A549 (cell line): ENCODE measurements around the gene RASSF6. TPM values are rescaled to one million over a fixed set of nuclear protein-coding genes. Genes with fewer than 3 reads are reported as not detected.
A peak's percentile ranks its signal among the peaks of the same experiment; 100 is the strongest.

Source experiments
- ATAC-seq, 2 experiments: fragments of 200-7000 bp in 1 of 2; fragments of >200 bp in 1 of 2; cut with Nextera tagmentation in 1 of 2; cut with Tn5 transposase in 1 of 2; 3 replicates each; pipeline versions ENCODE4 v1.8.0 to v1.9.1; 2018 to 2020; ENCODE audit warnings: mild to moderate bottlenecking in 1 of 2, moderate library complexity in 1 of 2
- CTCF ChIA-PET: fragments of 300-600 bp; sonication (Branson Sonifier 250); formaldehyde crosslinking; extraction: SDS; loops from one replicate; lab custom pipeline; 2021; ENCODE audit warnings: antibody characterized with exemption, inconsistent platforms; lab: Yijun Ruan, JAX
- POLR2A ChIA-PET: fragments of 350-600 bp; formaldehyde crosslinking; extraction: SDS; loops from one replicate; lab custom pipeline; 2021; ENCODE audit warnings: antibody characterized with exemption, inconsistent platforms; lab: Yijun Ruan, JAX
- DNase-seq, 2 experiments: peaks; one replicate each; pipeline versions ENCODE4 v3.0.0 to v3.0.0-alpha.2; 2011 to 2016; ENCODE audit warnings: low read depth in 1 of 2, low spot score in 1 of 2
- FAIRE-seq: peaks from 2 replicates; lab custom pipeline; 2011; peaks lifted over from hg19 to GRCh38; lab: Jason Lieb, UNC
- H3K27ac ChIP-seq, 2 experiments: fragments of >200 bp; sonication (Bioruptor Twin); formaldehyde crosslinking; 3 replicates each; pipeline ENCODE4 v1.5.1; 2016 to 2017
- H3K4me1 ChIP-seq: fragments of >200 bp; sonication (Bioruptor Twin); formaldehyde crosslinking; 3 replicates; pipeline ENCODE4 v1.6.1; 2016
- H3K4me2 ChIP-seq: fragments of >200 bp; sonication (Bioruptor Twin); formaldehyde crosslinking; 3 replicates; pipeline ENCODE4 v1.6.1; 2016
- H3K4me3 ChIP-seq: fragments of >200 bp; sonication (Bioruptor Twin); formaldehyde crosslinking; 3 replicates; pipeline ENCODE4 v1.5.1; 2016
- H3K9me3 ChIP-seq: fragments of >200 bp; sonication (Bioruptor Twin); formaldehyde crosslinking; 3 replicates; pipeline ENCODE4 v1.6.1; 2016
- ATOH8 ChIP-seq: fragments of 250-450 bp; sonication (Bioruptor Pico); IDR thresholded peaks from 2 replicates; pipeline ENCODE4 v1.5.0; 2020; ENCODE audit warnings: low read depth, mild to moderate bottlenecking, moderate library complexity
- EHF ChIP-seq: fragments of 250-450 bp; sonication (Bioruptor Pico); IDR thresholded peaks from 2 replicates; pipeline ENCODE4 v1.5.0; 2020; ENCODE audit warnings: mild to moderate bottlenecking
- EP300 ChIP-seq, 2 experiments: fragments of >200 bp; sonication (Bioruptor Twin); formaldehyde crosslinking; IDR thresholded peaks; 2 replicates in 1 of 2; 3 replicates in 1 of 2; pipeline ENCODE4 v1.6.1; 2016 to 2017
- HOXA7 ChIP-seq: fragments of 250-450 bp; sonication (Bioruptor Pico); IDR thresholded peaks from 2 replicates; pipeline ENCODE4 v1.5.0; 2020; ENCODE audit warnings: mild to moderate bottlenecking, moderate library complexity
- KDM5A ChIP-seq: fragments of 200-600 bp; sonication (generic); IDR thresholded peaks from 2 replicates; pipeline ENCODE4 v1.6.1; 2016; ENCODE audit warnings: antibody characterized with exemption, mild to moderate bottlenecking
- MAZ ChIP-seq: fragments of 150-350 bp; IDR thresholded peaks from 2 replicates; pipeline ENCODE4 v1.6.1; 2014; ENCODE audit warnings: antibody characterized with exemption, low read depth, low read length, borderline replicate concordance
- MYC ChIP-seq: IDR thresholded peaks from 2 replicates; pipeline ENCODE4 v1.6.1; 2012; ENCODE audit warnings: mild to moderate bottlenecking, inconsistent platforms, low read length, improper control_type of control experiment, borderline replicate concordance
- NFE2L2 ChIP-seq: fragments of 150-350 bp; conservative IDR thresholded peaks from 2 replicates; pipeline ENCODE4 v1.6.1; 2014; ENCODE audit warnings: low read length
- NR3C1 ChIP-seq: fragments of >200 bp; sonication (Bioruptor Twin); formaldehyde crosslinking; IDR thresholded peaks from 3 replicates; pipeline ENCODE4 v1.6.1; 2017
- PHF8 ChIP-seq: fragments of 200-600 bp; sonication (generic); IDR thresholded peaks from 2 replicates; pipeline ENCODE4 v1.6.1; 2016; ENCODE audit warnings: low read depth, mild to moderate bottlenecking, antibody characterized with exemption, moderate library complexity, borderline replicate concordance
- POLR2AphosphoS2 ChIP-seq: conservative IDR thresholded peaks from 2 replicates; pipeline ENCODE4 v1.6.1; 2012; ENCODE audit warnings: low read length, improper control_type of control experiment, inconsistent platforms
- RARB ChIP-seq: fragments of 250-450 bp; sonication (Bioruptor Pico); IDR thresholded peaks from 2 replicates; pipeline ENCODE4 v1.8.0; 2021; ENCODE audit warnings: mild to moderate bottlenecking, moderate library complexity
- SREBF2 ChIP-seq: fragments of 450-650 bp; IDR thresholded peaks from 2 replicates; pipeline ENCODE4 v1.6.1; 2014; ENCODE audit warnings: mild to moderate bottlenecking, moderate library complexity
- ZC3H11A ChIP-seq: fragments of 450-650 bp; IDR thresholded peaks from 2 replicates; pipeline ENCODE4 v1.6.1; 2014; ENCODE audit warnings: antibody characterized with exemption, mild to moderate bottlenecking
- ZFP36 ChIP-seq: fragments of 450-650 bp; IDR thresholded peaks from 2 replicates; pipeline ENCODE4 v1.6.1; 2014; ENCODE audit warnings: borderline replicate concordance; ENCODE audit not compliant: partially characterized antibody
- WGBS: methylation state at CpG from one replicate; pipeline ENCODE4 v1.1.6; 2017; ENCODE audit errors: missing lambda C conversion rate; 5-methylcytosine and 5-hydroxymethylcytosine counted together
- polyA plus RNA-seq, 4 experiments: library from polyadenylated mRNA; depleted of rRNA in 3 of 4; stranded (reverse); fragments of >200 nt; fragmentation: RNase III in 1 of 4; extraction: RNeasy Plus Mini Kit Qiagen cat#74134 plus additional on column Dnase treatment in 1 of 4; gene quantifications; 2 replicates in 3 of 4; 3 replicates in 1 of 4; pipeline ENCODE4 v1.2.3, GENCODE V29; 2011 to 2017
- TF ChIP-seq, protein P1 (sequence below): fragments of 200-600 bp; sonication (generic); IDR thresholded peaks from 2 replicates; pipeline ENCODE4 v1.6.1; 2016; ENCODE audit warnings: antibody characterized with exemption, mild to moderate bottlenecking, moderate library complexity
- TF ChIP-seq, protein P2 (sequence below): IDR thresholded peaks from 2 replicates; pipeline ENCODE4 v1.6.1; 2012
- TF ChIP-seq, protein P3 (sequence below): fragments of >200 bp; sonication (Bioruptor Twin); formaldehyde crosslinking; IDR thresholded peaks from 3 replicates; pipeline ENCODE4 v1.6.1; 2016

Gene RASSF6
- polyA plus RNA-seq, 2 of the 4 experiments (the other 2 are of a cell fraction), result 1.8 to 5.9 TPM

DNA sequence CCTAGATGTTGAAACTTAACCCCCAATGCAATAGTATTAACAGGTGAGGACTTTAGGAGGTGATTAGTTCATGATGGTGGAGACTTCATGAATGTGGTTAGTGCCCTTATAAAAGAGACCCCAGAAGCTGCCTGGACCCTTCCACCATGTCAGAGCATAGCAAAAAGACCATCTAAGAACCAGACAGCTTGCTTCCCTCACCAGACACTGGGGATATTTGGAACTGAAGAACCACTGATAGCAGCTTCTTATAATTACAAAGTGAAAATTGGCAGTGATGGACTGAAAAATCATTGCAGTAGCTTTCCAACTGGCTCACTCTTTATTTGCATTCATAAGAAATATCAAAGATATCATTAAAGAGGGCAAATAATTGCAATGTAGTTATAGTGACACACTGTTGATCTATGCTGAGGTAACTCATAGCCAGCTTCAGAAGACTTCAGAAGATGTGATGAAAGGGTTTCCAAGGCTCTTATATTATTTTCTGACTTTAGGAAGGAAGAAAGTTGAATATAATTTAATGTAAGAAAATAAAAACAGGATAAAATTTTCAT lies 5.8 kb downstream of the RASSF6 start:
- Histone ChIP-seq H3K9me3 (no peaks in the 10 kb centered on the region), H3K4me1 (peaks cover 52% of the 10 kb centered on the region), H3K4me2 (no peak overlapping the region), H3K27ac (peak overlapping the region in 1 of 2 experiments; percentile 33; a peak in 2 of 6 replicates), H3K4me3 (no peak overlapping the region)
- CTCF ChIA-PET, result no interaction called here
- TF ChIP-seq MYC (no peak), ZFP36 (no peak), ATOH8 (no peak), HOXA7 (no peak), MAZ (no peak), NFE2L2 (no peak), EP300 (IDR thresholded peaks at IDR 0.05) (no peak)
- TF ChIP-seq, protein P1, sequence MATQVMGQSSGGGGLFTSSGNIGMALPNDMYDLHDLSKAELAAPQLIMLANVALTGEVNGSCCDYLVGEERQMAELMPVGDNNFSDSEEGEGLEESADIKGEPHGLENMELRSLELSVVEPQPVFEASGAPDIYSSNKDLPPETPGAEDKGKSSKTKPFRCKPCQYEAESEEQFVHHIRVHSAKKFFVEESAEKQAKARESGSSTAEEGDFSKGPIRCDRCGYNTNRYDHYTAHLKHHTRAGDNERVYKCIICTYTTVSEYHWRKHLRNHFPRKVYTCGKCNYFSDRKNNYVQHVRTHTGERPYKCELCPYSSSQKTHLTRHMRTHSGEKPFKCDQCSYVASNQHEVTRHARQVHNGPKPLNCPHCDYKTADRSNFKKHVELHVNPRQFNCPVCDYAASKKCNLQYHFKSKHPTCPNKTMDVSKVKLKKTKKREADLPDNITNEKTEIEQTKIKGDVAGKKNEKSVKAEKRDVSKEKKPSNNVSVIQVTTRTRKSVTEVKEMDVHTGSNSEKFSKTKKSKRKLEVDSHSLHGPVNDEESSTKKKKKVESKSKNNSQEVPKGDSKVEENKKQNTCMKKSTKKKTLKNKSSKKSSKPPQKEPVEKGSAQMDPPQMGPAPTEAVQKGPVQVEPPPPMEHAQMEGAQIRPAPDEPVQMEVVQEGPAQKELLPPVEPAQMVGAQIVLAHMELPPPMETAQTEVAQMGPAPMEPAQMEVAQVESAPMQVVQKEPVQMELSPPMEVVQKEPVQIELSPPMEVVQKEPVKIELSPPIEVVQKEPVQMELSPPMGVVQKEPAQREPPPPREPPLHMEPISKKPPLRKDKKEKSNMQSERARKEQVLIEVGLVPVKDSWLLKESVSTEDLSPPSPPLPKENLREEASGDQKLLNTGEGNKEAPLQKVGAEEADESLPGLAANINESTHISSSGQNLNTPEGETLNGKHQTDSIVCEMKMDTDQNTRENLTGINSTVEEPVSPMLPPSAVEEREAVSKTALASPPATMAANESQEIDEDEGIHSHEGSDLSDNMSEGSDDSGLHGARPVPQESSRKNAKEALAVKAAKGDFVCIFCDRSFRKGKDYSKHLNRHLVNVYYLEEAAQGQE, result no peak
- TF ChIP-seq, protein P2, sequence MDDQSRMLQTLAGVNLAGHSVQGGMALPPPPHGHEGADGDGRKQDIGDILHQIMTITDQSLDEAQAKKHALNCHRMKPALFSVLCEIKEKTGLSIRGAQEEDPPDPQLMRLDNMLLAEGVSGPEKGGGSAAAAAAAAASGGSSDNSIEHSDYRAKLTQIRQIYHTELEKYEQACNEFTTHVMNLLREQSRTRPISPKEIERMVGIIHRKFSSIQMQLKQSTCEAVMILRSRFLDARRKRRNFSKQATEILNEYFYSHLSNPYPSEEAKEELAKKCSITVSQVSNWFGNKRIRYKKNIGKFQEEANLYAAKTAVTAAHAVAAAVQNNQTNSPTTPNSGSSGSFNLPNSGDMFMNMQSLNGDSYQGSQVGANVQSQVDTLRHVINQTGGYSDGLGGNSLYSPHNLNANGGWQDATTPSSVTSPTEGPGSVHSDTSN, result no peak
- POLR2A ChIA-PET, result no interaction called here
- FAIRE-seq (no peak), ATAC-seq (no peak), DNase-seq (no peak)

GRCh38 chr4:73613130-73613529 lies 7.1 kb downstream of the RASSF6 start:
- ChIA-PET CTCF (interaction anchor here (0.6 kb wide), 1 partner anchor 38 kb away, joined by 3 read pairs; no protein-coding TSS in a partner anchor), POLR2A (no interaction called here)
- Histone ChIP-seq H3K4me3 (no peak overlapping the region), H3K9me3 (no peaks in the 10 kb centered on the region), H3K4me2 (no peak overlapping the region), H3K4me1 (peaks cover 58% of the 10 kb centered on the region), H3K27ac (peak overlapping the region in 1 of 2 experiments; percentile 55; a peak in 2 of 6 replicates)
- FAIRE-seq (no peak), DNase-seq (no peak), ATAC-seq (no peak)
- TF ChIP-seq RARB (CRISPR knock-in tag), result no peak
- TF ChIP-seq NR3C1, result no peak
- TF ChIP-seq ZFP36, result no peak
- no peak for TF ChIP-seq ATOH8
- TF ChIP-seq EHF (CRISPR knock-in tag), result no peak
- TF ChIP-seq ZC3H11A, result no peak
- TF ChIP-seq, protein P3, sequence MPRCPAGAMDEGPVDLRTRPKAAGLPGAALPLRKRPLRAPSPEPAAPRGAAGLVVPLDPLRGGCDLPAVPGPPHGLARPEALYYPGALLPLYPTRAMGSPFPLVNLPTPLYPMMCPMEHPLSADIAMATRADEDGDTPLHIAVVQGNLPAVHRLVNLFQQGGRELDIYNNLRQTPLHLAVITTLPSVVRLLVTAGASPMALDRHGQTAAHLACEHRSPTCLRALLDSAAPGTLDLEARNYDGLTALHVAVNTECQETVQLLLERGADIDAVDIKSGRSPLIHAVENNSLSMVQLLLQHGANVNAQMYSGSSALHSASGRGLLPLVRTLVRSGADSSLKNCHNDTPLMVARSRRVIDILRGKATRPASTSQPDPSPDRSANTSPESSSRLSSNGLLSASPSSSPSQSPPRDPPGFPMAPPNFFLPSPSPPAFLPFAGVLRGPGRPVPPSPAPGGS, result no peak
- no peak for TF ChIP-seq PHF8
- no peak for TF ChIP-seq POLR2AphosphoS2
- TF ChIP-seq, protein P2, result no peak
- TF ChIP-seq KDM5A, result no peak
- TF ChIP-seq SREBF2, result no peak
- WGBS, result 81% methylated on average over 2 of the region's 2 CpGs
